Activated CD8-positive, alpha-beta memory T cell treated with anti-CD3 and anti-CD28 coated beads, Interleukin-2, amount 50 U/mL, for 24 hours (primary cell): ENCODE measurements around the gene PREX1.

ENCODE experiments used
- DNase-seq: peaks from one replicate; pipeline ENCODE4 v3.0.0-alpha.2; 2020; ENCODE audit errors: extremely low read depth

The PREX1 gene

GRCh38 chr20:48720256-48720985 lies 107.4 kb downstream of the PREX1 start:
- DNase-seq, result no peak

GRCh38 chr20:48719598-48720255 lies 108.1 kb downstream of the PREX1 start:
- no peak for DNase-seq

- DNase-seq, result no peak
Observed at GRCh38 chr20:48718786-48719578, 108.8 kb downstream of the PREX1 start.

GRCh38 chr20:48717680-48718223 lies 110.0 kb downstream of the PREX1 start:
- no peak for DNase-seq

- no peak for DNase-seq
Observed at GRCh38 chr20:48717095-48717672, 110.6 kb downstream of the PREX1 start.

GRCh38 chr20:48716541-48716940 lies 111.3 kb downstream of the PREX1 start:
- no peak for DNase-seq

- DNase-seq, result no peak
Observed at GRCh38 chr20:48716086-48716485, 111.7 kb downstream of the PREX1 start.

GRCh38 chr20:48714764-48715163 lies 113.0 kb downstream of the PREX1 start:
- DNase-seq, result no peak

- no peak for DNase-seq
Observed at GRCh38 chr20:48711696-48712464, 115.9 kb downstream of the PREX1 start.

- DNase-seq, result no peak
Observed at GRCh38 chr20:48711044-48711428, 116.8 kb downstream of the PREX1 start.

GRCh38 chr20:48710341-48711043 lies 117.3 kb downstream of the PREX1 start:
- no peak for DNase-seq

GRCh38 chr20:48709744-48710143 lies 118.1 kb downstream of the PREX1 start:
- DNase-seq, result no peak

- no peak for DNase-seq
Observed at GRCh38 chr20:48709058-48709691, 118.6 kb downstream of the PREX1 start.

GRCh38 chr20:48708630-48709029 lies 119.2 kb downstream of the PREX1 start:
- no peak for DNase-seq

- DNase-seq, result no peak
Observed at GRCh38 chr20:48708116-48708515, 119.7 kb downstream of the PREX1 start.

GRCh38 chr20:48706710-48707365 lies 121.0 kb downstream of the PREX1 start:
- DNase-seq, result no peak

- DNase-seq, result no peak
Observed at GRCh38 chr20:48706116-48706656, 121.6 kb downstream of the PREX1 start.

- no peak for DNase-seq
Observed at GRCh38 chr20:48705240-48706115, 122.3 kb downstream of the PREX1 start.
